ENCODE measurements around the gene CCDC138.

The CCDC138 gene

GRCh38 chr2:108896741-108897140 is 110.2 kb downstream of the CCDC138 start:
- no peak for DNase-seq (ENCODE audit: low read depth)

GRCh38 chr2:108898315-108899082 is 111.9 kb downstream of the CCDC138 start:
- no peak for DNase-seq (ENCODE audit: low read depth)

GRCh38 chr2:108904680-108905079 is 118.1 kb downstream of the CCDC138 start:
- DNase-seq (ENCODE audit: low read depth), result no peak

- DNase-seq (ENCODE audit: low read depth), result no peak
Measured at GRCh38 chr2:108905176-108905575, 118.6 kb downstream of the CCDC138 start.

- no peak for DNase-seq (ENCODE audit: low read depth)
Measured at GRCh38 chr2:108905906-108906305, 119.3 kb downstream of the CCDC138 start.

- DNase-seq (ENCODE audit: low read depth), result no peak
Measured at GRCh38 chr2:108906403-108907077, 120.0 kb downstream of the CCDC138 start.

- no peak for DNase-seq (ENCODE audit: low read depth)
Measured at GRCh38 chr2:108907822-108908712, 121.5 kb downstream of the CCDC138 start.

GRCh38 chr2:108908713-108909070 is 122.1 kb downstream of the CCDC138 start:
- DNase-seq (ENCODE audit: low read depth), result no peak

- no peak for DNase-seq (ENCODE audit: low read depth)
Measured at GRCh38 chr2:108909275-108909823, 122.8 kb downstream of the CCDC138 start.

GRCh38 chr2:108910011-108910431 is 123.5 kb downstream of the CCDC138 start:
- no peak for DNase-seq (ENCODE audit: low read depth)

GRCh38 chr2:108910541-108911396 is 124.2 kb downstream of the CCDC138 start:
- no peak for DNase-seq (ENCODE audit: low read depth)

GRCh38 chr2:108911401-108911800 is 124.8 kb downstream of the CCDC138 start:
- DNase-seq (ENCODE audit: low read depth), result no peak

GRCh38 chr2:108911807-108912628 is 125.4 kb downstream of the CCDC138 start:
- DNase-seq (ENCODE audit: low read depth), result no peak

GRCh38 chr2:108912629-108912902 is 126.0 kb downstream of the CCDC138 start:
- DNase-seq (ENCODE audit: low read depth), result no peak

- DNase-seq (ENCODE audit: low read depth), result no peak
Measured at GRCh38 chr2:108916122-108916795, 129.7 kb downstream of the CCDC138 start.

- peak; percentile 5 for DNase-seq (ENCODE audit: low read depth)
Measured at GRCh38 chr2:108916796-108917421, 130.3 kb downstream of the CCDC138 start.

GRCh38 chr2:108917526-108917925 is 131.0 kb downstream of the CCDC138 start:
- no peak for DNase-seq (ENCODE audit: low read depth)

- DNase-seq (ENCODE audit: low read depth), result no peak
Measured at GRCh38 chr2:108918156-108918874, 131.7 kb downstream of the CCDC138 start.

GRCh38 chr2:108918941-108919341 is 132.4 kb downstream of the CCDC138 start:
- no peak for DNase-seq (ENCODE audit: low read depth)

Measured in iris pigment epithelial cell (primary cell).